Stimulated activated CD8-positive, alpha-beta memory T cell treated with anti-CD3 and anti-CD28 coated beads, Interleukin-15, amount 100 ng/mL, for 4 hours (primary cell): ENCODE data around the gene ZNF268.
"Not testable (repeated sequence)": the region's sequence is repeated elsewhere in the genome, so short reads cannot be mapped to it uniquely, and the experiment has no call there.

Experiments
- DNase-seq, 2 donors: peaks; one replicate each; pipeline ENCODE4 v3.0.0-alpha.2; 2020; ENCODE audit warnings: low read depth in 2 of 2

Gene ZNF268

GRCh38 chr12:133227281-133227852, 46.1 kb downstream of the ZNF268 start:
- no peak for DNase-seq

GRCh38 chr12:133231001-133231400, 49.7 kb downstream of the ZNF268 start:
- DNase-seq = no peak

GRCh38 chr12:133233006-133233405, 51.7 kb downstream of the ZNF268 start:
- no peak for DNase-seq

DNA sequence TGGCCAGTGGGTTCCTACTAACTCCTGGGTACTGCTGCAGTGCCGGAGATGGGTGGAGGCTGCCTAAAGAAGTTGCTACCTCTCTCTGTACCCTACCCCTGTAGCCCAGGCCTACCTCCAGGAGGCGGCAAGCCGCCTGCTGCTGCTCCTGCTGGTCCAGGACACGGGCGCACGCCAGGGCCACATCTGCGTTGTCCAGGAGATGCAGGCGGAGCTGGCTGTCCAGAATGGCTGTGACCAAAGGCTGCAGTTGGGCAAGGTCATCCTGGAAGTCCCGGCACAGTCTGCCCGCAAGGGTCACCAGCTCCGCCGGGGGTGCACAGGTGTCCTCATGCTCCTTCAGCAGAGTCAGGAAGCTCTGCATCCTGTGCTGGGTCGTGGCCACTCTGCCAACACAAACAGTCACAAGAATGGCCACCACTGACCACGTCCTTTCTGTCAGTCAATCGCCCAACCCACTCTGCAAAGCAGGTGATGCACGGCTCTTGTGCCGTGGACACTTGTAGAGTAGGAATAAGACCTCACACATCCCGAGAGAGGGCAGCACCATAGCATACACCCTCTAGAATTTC, 52.8 kb downstream of the ZNF268 start:
- DNase-seq = no peak

DNA sequence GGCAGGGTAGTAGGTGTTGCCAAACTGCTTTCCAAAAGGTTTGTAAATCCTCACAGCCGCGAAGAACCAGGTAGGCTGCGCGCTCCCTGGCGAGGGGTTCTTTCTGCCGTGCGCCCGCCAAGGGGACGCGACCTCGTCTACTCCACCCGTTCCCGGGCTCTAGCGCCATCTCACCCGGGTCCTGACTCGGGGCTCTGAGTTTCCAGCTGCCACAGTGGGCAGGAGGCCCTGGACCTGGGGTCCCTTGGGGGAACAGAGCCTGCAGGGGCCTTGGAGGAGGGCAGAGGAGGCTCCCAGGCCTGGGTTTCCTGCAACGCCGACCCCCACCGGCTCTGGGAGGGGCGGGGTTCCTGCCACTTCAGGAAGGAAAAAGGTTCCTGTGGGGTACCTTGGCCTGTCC, 53.7 kb downstream of the ZNF268 start:
- no peak for DNase-seq

GRCh38 chr12:133235401-133236112, 54.3 kb downstream of the ZNF268 start, which contains the start of gene ANHX:
ANHX (minus strand) TSS chr12:133235877; CDS start chr12:133234356, 1,521 bp downstream.
- no peak for DNase-seq

- no peak for DNase-seq
Observed at GRCh38 chr12:133236144-133236543, 54.8 kb downstream of the ZNF268 start.

- DNase-seq = no peak
Observed at GRCh38 chr12:133236556-133236955, 55.3 kb downstream of the ZNF268 start.

- DNase-seq = no peak
Observed at GRCh38 chr12:133251732-133252131, 70.4 kb downstream of the ZNF268 start.

DNA sequence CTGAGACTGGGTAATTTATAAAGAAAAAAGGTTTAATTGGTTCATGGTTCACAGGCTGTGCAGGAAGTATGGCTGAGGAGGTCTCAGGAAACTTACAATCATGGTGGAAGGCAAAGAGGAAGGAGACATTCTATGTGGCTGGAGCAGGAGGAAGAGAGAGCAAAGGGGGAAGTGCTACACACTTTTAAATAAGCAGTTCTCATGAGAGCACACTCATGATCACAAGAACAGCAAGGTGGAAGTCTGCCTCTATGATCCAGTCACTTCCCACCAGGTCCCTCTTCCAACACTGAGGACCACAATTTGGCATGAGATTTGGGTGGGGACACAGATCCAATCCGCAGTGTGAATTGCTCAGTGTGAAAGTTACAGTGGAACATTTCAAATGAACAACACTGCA, 74.5 kb downstream of the ZNF268 start:
- DNase-seq = not testable (repeated sequence)

GRCh38 chr12:133256321-133256720, 75.0 kb downstream of the ZNF268 start:
- no peak for DNase-seq

GRCh38 chr12:133264173-133264572, 82.9 kb downstream of the ZNF268 start:
- DNase-seq = no peak
